ENCODE data around the gene KIF13A.
"Not testable (repeated sequence)": the region's sequence is repeated elsewhere in the genome, so short reads cannot be mapped to it uniquely, and the experiment has no call there.

DNA sequence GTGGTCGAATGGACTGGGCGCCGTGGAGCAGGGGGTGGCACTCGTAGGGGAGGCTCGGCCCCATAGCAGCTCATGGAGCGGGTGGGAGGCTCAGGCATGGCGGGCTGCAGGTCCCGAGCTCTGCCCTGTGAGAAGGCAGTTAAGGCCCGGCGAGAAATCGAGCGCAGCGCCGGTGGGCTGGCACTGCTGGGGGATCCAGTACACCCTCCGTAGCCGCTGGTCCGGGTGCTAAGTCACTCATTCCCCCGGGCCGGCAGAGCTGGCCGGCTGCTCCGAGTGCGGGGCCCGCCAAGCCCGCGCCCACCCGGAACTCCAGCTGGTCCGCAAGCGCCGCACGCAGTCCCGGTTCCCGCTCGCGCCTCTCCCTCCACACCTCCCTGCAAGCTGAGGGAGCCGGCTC, 242.1 kb downstream of the KIF13A start:
- TF ChIP-seq POLR2AphosphoS5 (IDR thresholded peaks at IDR 0.05; ENCODE audit: insufficient read depth, low read depth, low read length); MYC (IDR thresholded peaks at IDR 0.05; ENCODE audit: low read depth, low read length); CTCF (IDR thresholded peaks at IDR 0.05; ENCODE audit: extremely low read depth in 1 of 2, insufficient read depth in 1 of 2, low read depth in 1 of 2, low read length in 2 of 2): not testable (repeated sequence)

All from endothelial cell of umbilical vein (primary cell).